ENCODE results near the gene IL23R.
"Not testable (repeated sequence)": the region's sequence is repeated elsewhere in the genome, so short reads cannot be mapped to it uniquely, and the experiment has no call there.

IL23R gene, protein sequence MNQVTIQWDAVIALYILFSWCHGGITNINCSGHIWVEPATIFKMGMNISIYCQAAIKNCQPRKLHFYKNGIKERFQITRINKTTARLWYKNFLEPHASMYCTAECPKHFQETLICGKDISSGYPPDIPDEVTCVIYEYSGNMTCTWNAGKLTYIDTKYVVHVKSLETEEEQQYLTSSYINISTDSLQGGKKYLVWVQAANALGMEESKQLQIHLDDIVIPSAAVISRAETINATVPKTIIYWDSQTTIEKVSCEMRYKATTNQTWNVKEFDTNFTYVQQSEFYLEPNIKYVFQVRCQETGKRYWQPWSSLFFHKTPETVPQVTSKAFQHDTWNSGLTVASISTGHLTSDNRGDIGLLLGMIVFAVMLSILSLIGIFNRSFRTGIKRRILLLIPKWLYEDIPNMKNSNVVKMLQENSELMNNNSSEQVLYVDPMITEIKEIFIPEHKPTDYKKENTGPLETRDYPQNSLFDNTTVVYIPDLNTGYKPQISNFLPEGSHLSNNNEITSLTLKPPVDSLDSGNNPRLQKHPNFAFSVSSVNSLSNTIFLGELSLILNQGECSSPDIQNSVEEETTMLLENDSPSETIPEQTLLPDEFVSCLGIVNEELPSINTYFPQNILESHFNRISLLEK

DNA sequence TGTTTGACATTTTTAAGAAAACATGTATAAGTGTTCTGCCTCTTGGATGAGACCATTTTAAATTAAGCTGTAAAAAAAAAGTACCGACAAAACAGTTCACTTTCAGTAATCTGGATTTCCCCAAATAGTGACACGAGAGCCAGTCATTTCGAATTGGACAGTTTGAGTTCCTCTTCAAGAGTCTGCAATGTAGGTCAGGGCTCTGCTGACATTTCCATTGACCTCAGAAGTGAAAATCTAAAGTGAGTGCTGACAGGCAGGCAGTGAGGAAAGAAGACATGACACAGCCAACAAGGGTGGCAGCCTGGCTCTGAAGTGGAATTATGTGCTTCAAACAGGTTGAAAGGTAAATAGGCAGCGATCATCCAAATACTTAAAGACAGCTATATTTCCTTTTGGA lies at the start of gene IL23R:
IL23R (plus strand) TSS at position 259 of the 400 bp plus-strand sequence. CDS start 1,667 bp downstream, outside the sequence.
- no peak for DNase-seq (ENCODE audit: low read depth)

DNA sequence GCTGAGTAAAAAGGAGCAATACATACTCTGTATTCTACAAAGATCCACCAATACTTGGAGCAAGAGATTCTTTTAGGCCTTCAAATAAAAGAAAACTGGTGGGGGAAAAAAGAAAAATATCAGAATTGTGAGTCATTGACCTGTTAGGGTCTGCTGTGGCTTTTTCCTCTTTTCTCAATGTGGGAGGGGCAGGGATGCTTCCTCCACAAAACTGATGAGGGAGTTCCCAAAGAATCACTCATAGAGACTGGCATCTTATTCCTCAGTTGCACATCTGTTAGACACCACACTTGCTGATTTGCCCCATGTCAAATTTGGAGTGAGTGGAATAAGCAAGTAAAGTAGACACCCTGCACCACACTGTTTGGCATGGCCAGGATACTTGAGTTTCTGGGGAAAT lies 48.1 kb upstream of the IL23R start:
- no peak for DNase-seq (ENCODE audit: low read depth)

DNA sequence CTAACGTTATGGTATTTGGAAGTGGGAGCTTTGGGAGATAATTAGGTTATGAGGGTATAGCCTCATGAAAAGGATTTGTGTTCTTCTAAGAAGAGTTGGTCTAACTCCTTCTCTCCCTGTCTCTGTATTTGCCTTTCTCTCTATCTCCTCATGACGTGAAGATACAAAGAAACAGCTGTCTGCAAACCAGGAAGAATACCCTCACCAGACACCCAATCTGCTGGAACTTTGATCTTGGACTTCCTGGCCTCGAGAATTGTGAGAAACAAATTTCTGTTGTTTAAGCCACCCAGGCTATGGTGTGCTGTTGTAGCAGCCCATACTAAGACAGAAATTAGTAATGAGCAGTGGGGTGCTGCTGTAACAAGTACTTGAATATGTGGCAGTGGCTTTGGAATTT lies 47.6 kb upstream of the IL23R start:
- no peak for DNase-seq (ENCODE audit: low read depth)

DNA sequence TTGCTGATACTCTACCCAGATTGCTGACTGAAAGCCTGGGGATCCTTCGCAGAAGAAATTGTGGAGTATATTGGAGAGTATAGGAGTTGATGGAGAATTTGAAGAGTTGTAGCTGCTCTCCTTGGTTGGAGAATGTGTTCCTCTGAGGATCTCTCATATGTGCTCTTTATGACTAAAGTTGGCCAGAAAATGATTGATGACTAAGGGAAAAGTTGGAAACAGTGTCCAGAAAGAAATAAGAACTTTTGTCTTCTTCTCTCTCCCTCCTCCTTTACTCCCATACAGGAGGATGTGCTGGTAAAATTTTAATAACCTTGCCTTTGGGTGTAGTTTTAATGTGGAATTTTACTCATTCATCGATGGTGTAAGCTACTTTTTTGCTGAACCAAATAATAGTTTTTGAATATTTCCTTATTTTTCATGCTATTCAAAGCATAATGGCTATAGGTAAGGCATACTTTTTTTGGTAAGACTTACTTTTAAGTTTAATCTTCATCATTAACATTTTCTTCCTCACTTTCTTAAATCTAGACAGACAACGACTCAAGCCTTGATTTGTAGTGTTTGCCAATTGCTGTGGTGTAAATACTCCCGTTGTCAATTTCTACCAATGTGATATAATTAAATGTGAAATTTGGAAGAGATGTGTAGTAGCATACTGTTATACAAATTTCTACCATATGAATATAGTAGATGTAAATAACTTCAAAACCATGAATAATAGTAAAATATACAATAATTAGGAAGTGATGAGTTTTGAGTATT lies 45.2 kb upstream of the IL23R start:
- no peak for DNase-seq (ENCODE audit: low read depth)

DNA sequence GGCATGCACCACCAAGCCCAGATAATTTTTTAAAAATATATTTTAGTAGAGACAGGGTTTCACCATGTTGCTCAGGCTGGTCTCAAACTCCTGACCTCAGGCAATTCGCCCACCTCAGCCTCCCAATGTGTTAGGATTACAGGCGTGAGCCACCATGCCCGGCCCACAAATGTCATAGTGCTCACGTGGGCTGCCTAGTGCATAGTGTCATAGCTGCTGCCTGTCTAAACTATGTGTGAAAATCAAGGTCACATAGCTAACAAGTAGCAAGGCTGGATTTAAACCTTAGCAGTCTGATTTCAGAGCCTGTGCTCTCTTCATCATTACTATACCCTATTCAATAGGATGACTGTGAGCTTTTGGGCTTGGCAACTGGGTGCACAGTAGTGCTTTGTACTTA lies 41.8 kb upstream of the IL23R start:
- DNase-seq (ENCODE audit: low read depth), result no peak

DNA sequence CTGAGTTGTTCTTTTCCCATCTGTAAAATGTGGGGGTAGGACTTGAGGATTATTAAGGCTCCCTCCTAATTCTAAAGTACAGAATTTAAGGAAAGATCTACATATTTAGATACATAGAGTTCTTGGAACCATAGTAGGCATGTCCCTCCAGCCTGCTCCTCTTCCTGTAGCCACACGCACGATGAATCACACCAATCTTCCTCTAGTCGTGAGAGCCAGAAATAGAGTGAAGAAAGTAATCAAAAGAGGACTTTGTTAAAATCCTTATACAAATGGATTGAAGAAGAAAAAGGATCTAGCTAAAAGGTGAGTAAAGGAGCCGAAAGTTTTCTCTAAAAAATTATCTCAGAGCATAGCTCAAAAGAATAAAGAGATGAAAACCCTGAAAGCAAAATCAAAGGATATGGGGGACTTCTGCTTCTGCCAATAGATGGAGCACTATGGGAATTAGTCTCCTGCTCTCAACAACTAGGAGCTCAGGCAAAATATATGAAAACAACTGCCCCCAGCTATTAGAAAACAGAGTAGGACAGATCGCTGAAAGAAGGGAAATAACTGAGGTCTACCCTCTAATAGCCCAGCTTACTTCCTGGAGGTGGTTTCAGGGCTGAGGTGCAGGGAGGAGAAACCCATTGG lies 40.0 kb upstream of the IL23R start:
- no peak for DNase-seq (ENCODE audit: low read depth)

DNA sequence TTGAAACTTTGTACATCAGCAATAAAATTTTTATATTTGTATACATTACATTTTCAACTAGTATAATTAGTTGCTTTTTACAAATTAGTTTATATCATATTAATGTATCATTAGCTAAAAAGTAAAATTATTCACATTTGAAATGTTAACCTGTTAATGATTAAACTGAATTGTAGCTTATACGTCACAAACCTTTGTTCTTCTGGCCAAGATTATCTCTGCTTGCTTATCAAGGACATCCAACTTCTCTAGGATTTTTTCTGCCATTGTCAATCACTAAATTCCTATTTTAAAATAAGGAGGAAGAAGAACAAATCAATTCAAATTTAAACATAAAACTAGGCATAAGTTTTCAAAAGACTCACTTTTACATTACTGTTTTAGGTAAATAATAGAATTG lies 39.3 kb upstream of the IL23R start:
- no peak for DNase-seq (ENCODE audit: low read depth)

DNA sequence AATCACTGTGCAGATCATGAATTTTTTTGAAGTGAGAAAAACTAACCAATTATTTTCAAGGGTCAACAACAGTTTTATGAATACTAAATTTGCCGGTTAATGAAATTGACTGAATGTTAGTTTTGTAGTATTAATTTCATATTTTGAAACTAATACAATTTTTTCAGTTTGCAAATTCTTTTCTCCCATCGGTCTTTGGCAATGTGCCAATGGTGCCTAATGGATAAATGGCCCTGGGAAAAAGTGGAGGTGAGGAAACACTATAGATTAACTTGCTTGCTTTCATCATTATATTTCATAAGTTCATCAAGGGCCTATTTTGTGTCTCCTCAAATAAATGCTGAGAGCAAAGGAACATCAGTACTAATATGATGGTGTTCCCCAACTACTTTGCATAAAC lies 35.6 kb upstream of the IL23R start:
- no peak for DNase-seq (ENCODE audit: low read depth)

DNA sequence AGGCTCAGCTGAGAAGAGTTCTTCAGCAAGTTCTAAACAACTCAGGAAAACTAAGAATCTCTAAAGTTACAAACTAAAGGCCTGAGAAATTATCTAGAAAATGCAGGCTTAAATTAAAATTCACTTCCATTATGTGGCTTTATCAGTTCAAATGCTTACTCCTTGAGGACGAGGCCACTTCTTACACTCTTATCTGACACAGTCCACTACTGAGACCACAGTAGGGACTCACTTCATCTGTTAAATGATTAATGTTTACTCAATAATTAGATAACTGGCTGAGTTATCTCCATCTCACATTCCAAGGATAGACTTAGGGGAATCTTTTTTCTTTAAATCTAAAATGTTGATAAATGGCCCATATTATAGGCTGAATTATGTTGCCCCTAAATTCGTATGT lies 33.1 kb upstream of the IL23R start:
- no peak for DNase-seq (ENCODE audit: low read depth)

DNA sequence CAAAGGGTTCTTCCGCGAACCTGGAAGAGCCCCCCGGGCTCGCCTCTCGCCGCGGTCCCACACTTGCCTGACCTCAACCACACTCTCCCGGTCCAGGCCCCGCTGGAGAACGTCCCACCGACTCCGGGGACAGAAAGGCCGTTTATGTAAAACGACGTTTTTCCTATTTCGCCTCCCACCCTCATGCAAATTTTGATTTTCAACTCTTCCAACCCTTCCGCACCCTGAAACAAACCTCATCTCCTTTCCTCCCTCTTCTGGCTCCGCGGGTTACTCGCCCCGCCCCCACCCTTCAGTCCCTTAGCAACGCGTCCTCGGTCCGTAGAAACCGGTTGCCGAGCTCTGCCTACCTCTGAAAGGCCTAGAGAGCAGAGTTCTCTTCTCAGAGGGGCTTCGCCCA lies 31.6 kb upstream of the IL23R start, which contains the start of gene C1orf141:
C1orf141 (minus strand) TSS at position 276 of the 400 bp plus-strand sequence. CDS start 7,730 bp downstream, outside the sequence.
- DNase-seq (ENCODE audit: low read depth), result no peak

DNA sequence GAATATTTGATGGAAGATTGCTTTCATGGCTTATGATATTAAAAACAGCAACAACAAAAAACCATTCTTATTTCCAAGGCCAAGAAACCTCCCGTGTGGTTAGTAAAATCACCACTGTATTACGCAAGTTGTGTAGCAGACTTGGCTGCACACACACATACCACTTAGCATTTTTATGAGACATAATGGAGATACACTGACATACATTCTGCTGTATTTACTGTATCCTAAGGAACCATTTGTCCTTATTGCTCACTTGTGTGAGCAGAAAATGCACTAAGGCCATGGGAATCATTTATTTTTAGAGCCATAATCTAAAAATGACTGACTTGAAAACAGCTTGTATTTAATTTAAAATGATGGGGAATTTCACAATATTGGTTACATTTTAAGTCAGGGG lies 30.9 kb upstream of the IL23R start:
- peak; percentile 77 for DNase-seq (ENCODE audit: low read depth)

DNA sequence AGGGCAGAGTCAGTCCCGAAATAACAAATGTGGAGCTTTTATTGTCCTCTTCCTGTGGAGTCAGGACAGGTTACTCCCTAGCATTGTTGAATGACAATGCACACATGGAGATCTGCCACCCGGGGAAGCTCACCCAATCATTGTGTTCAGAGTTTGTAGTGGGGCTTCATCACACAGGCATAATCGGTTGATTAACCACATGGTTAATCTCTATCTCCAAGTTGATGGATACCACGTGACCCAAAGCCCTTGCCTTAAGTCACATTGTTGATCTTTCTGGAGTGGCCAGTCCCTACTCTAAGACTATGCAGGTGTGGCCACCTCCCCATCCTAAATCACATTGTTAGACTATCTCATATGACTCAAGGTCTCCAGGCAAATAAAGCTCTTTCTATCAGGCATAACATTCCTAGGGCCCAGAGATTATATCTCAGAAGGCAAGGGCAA lies 28.9 kb upstream of the IL23R start:
- no peak for DNase-seq (ENCODE audit: low read depth)

DNA sequence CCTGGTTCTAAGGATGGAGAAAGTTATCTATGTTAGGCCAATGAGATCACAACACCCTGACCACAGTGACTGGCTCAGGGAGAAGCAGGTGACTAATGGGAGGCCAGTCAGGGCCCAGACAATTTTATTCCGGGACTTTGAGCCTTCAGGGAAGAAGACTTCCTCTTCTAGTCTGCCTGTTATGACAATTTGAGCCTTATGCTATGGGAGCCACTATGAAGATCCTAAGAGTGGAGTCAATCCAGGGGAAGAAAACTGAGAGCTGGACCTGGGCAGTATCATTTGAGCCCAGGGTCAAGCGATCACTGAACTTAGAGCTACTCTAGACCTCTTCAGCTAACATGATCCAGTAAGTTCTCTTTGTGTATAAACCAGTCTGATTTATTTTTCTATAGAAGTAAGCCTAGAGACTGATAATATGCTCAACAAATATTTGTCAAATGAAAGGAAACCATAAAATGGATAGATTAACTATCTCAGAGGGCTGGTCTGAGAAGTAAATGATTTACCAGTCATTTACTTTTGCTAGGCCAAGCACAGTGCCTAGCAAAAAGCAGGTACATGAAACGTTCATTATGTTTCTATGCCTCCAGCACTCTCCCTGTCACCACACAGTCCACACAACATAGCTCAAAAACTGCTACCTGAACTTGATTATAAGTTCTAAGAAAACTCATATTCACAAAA lies 27.3 kb upstream of the IL23R start:
- no peak for DNase-seq (ENCODE audit: low read depth)

DNA sequence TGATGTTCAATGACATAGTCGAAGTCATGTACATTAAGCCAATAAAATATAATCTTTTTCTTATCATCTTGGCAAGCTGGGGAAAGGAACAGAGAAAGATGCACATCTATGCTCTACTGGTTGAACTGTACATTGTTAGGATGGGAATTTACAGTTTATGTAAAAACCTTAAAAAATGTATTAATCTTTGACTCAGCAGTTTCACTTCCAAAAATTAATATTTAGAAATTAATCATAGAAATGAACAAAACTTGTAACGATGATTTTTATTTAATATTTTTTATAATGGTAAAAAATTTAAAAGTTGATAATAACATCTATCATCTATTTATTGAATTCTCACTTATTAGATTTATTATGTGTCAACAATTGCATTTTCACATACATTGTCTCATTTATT lies 25.8 kb upstream of the IL23R start:
- DNase-seq (ENCODE audit: low read depth), result no peak

DNA sequence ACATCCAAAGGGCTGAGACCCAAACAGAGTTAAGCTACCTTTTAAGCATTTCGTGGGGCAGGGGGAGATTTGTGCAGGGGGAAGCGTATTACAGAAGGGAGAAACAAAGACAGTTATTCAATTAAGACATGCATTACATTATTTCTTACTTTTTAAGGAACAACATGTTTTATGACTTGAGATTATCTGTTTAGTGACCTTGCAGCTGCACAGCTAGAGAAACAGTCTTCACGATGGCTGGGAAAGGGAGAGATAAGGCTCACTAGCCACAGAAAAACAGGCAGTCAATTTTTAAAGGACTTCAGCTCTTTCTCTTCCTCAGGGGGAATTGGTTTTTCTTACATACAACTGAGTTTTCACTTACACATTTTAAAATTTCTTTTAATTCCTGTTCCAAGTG lies 24.4 kb upstream of the IL23R start:
- not testable (repeated sequence) for DNase-seq (ENCODE audit: low read depth)

DNA sequence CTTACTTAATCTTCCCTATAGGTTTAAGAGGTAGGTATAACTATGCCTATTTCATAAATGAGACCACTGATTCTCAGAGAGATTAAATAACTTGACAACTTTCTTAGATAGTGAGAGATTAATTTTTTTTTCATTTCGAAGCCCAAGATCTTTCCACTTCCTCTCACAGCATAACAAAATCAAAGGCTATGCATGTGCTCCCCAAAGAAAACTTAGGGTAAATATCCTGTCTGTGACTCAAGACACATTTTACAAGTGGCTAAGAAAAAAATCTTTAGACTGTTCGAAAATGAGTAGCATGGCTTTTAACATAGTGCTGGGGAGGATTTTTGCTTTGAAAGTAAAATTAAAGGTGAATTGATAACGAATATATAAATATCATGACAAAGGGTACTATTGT lies 23.3 kb upstream of the IL23R start:
- no peak for DNase-seq (ENCODE audit: low read depth)

DNA sequence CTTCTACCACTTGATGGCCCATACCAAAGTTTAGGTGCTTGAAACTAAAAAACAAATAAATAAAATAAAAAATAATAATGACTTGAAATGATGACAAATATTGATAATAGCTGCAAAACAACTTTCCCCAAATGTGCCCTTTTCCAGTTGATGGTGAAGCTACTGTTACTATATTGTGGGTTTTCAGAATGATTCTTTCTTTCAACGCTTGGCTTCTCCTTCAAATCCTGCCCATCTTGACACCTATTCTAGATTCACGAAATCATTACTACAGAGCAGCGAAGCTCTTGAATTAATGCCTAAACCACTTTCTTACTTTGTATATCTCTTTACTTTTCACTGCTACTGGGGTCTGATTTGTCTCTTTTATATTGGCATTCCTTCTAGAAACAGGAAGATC lies 22.3 kb upstream of the IL23R start:
- DNase-seq (ENCODE audit: low read depth), result no peak

DNA sequence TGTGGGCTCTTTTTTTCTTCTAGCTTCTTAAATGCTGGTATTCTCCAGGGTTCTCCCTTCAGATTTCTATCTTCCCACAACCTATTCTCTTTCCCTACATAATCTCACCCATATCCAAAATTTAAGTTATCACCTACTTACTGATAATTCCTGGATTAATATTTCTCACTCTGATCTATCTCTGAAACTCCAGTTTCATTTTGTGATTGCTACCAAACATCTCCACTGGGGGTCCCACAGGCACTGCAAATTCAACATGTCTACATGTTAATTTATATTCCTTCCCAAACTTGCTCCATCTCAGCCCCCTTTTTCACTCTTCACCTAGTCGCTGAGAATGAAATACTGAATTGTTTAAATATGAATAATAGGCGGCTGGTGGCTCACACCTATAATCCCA lies 21.6 kb upstream of the IL23R start:
- DNase-seq (ENCODE audit: low read depth), result no peak

DNA sequence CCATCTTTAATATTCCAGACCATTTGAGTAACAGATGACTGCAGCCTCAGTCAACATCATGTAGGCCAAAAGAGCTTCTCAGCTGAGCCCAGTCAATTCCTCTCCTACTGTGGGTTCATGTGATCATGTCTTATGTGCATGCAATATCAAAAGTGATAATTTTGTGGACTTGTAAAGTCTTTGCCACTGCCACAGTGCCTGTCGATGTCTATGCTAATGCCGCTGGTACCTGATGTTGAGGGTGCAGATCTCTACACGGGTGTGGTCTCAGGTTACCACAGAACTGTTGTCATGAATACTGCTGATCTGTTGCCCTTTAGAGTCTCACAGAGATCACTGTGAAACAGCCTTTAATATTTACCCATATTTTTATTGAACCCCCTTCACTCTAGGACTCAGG lies 20.2 kb upstream of the IL23R start:
- DNase-seq (ENCODE audit: low read depth), result no peak

DNA sequence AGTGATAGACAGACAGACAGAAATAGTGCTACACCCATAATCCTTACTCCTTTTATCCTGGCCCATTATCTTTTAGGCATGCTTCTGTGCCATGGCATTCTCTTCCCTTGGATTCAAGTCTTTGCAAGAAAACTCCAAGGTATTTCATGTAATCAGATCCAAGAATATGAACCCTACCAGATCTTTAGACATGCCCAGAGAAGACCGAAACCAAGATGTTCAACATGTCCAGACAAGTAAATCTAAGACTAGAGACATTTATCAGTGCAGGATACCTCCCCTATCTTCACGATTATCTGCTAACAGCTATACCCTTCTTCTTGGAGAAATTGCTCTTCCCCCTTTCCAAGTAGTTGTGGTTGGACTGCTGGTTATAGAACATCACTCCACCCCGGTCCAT lies 19.7 kb upstream of the IL23R start:
- no peak for DNase-seq (ENCODE audit: low read depth)

DNA sequence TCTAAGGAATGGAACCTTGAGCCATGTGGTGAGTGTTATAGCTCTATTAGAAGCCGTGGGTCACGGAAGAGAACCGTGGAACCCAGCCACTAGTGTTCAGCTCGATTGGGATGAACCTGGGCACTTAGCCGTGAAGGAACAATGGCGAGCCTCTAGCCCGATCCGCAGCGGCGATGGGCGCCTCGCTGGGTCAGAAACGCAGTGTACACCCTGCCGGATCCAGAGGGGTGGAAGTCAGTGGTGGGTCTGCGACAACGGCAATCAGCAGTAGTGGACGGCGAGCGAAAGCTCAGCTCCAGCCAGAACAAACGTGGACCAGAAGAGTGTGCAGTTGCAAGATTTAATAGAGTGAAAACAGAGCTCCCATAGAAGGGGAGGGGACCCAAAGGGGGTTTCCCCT lies 18.3 kb upstream of the IL23R start:
- not testable (repeated sequence) for DNase-seq (ENCODE audit: low read depth)
